T-helper 2 cell treated with Interferon-gamma antibody and Interleukin-4, amounts not matched to agents 100 ng/mL and 5 ng/mL, for 36 hours (primary cell): Measurements from ENCODE around the gene ZNF226. TPM values are rescaled to one million over a fixed set of nuclear protein-coding genes. Genes with fewer than 3 reads are reported as not detected.
"Not testable (repeated sequence)": the region's sequence is repeated elsewhere in the genome, so short reads cannot be mapped to it uniquely, and the experiment has no call there.

Source experiments
- intact Hi-C: fragments of 100-400 bp; cut with micrococcal nuclease; formaldehyde crosslinking; loops from one replicate; pipeline ENCODE4 v1.15.1; 2023
- total RNA-seq: library from RNA; stranded (reverse); gene quantifications from 2 replicates; pipeline ENCODE4 v1.2.3, GENCODE V29; 2022

Gene ZNF226
- total RNA-seq, 1 donor from 2014 or later: 13.7 TPM

DNA sequence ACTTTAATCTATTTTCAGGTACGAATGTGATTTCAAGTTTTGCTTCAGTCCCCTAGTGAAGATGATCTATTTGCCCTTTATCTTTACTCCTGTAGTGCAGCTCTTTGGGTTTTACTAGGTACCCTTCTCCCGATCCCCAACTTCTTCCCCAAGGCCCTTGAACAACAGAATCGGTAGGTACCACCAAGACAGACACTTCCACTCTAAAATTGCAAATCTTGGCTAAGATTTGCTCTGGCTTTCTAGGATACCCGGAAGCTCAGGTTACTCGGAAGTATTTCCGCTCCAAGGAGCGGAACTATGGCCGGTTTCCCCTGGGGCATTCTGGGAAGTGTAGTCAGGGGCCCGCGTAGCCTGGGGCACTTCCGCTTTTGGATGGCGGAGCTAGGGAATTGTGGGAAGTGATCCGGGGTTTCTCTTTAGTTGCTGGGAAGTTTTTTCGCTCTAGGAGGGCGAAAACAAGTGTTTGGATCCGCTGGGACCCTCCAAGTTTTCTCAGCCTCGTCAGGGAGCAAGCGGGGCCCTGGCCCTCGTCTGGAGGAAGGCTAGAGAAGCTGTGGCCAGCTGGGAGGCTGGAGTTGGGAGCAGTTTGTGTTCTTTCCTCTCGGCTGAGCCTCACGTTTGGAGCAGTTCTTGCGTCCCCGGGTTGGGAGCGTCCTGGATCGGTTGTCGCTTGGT is 42.4 kb downstream of the ZNF226 start:
- intact Hi-C loops: loop anchor here (1.0 to 2.0 kb wide), 3 partner anchors 66 to 293 kb away; partner anchors contain the start of genes ZNF180, ZNF225 and ZNF234

DNA sequence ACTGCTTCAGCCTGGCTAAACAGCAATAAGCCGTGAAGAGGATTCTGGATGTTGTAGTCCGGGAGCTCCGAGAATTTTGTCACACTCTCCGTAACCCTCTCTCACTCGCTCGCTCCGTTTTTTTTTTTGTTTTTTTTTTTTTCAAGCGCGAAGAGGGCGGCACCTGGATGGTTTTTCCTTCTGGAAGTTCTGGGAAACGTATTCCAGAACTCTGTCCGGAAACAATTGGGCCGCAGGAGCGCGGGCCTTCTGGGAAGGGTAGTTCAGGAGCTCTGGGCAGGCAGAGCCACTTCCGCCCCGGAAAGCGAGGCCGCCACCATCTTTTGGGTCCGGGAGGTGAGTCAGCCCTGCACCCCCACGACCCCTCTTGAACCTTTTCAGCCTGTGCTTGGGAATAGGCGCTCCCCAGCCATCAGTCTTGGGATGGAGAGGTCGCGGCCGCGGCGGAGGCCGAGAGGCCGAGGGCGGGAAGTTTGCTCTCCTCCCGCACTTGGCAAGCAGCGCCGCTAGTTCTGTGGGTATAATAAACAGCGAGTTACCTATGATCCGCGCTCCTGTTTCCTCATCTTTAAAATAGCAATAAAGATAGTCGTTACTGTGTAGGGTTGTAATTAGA is 47.5 kb downstream of the ZNF226 start, which contains the start of gene ZNF227:
TSS of gene ZNF227 (plus strand) at position 283 of the 616 bp plus-strand sequence. CDS start 5,261 bp downstream, outside the sequence.
- intact Hi-C loops: loop anchor here (1.0 to 10.0 kb wide), 6 partner anchors 47 to 288 kb away; partner anchors contain the start of genes ZNF180, ZNF225, ZNF226 and ZNF230

- intact Hi-C loops: loop anchor here (1.0 to 10.0 kb wide), 6 partner anchors 48 to 287 kb away; partner anchors contain the start of genes ZNF180, ZNF225, ZNF226 and ZNF230
Observed at GRCh38 chr19:44212866-44213346, 48.0 kb downstream of the ZNF226 start.

- intact Hi-C loops: loop anchor here (10.0 kb wide), 1 partner anchor 285 kb away; the partner anchor contains the start of gene ZNF45
Observed at GRCh38 chr19:44219926-44220325, 55.0 kb downstream of the ZNF226 start.

- intact Hi-C loops: not testable (repeated sequence)
Observed at GRCh38 chr19:44220761-44221160, 55.9 kb downstream of the ZNF226 start.

GRCh38 chr19:44221291-44221690 is 56.4 kb downstream of the ZNF226 start:
- intact Hi-C loops: not testable (repeated sequence)

Other genes with a start within 250 kb of the ZNF226 start
- gene ZNF45, start 229.8 kb upstream of the ZNF226 start, total RNA-seq: 13.9 and 14.4 TPM in 2 replicates
- 0.75 and 0.77 TPM in 2 replicates for gene ZNF221, start 213.9 kb upstream of the ZNF226 start, total RNA-seq
- 6.2 and 6.8 TPM in 2 replicates for gene ZNF155, start 180.9 kb upstream of the ZNF226 start, total RNA-seq
- 3.7 and 5.5 TPM in 2 replicates for gene ZNF230, start 162.1 kb upstream of the ZNF226 start, total RNA-seq
- 2.0 and 2.7 TPM in 2 replicates for gene ZNF222, start 139.7 kb upstream of the ZNF226 start, total RNA-seq
- 0.25 and 0.27 TPM in 2 replicates for gene ZNF223, start 113.1 kb upstream of the ZNF226 start, total RNA-seq
- 1.4 and 2.0 TPM in 2 replicates for gene ZNF284, start 92.9 kb upstream of the ZNF226 start, total RNA-seq
- gene ZNF224, start 70.7 kb upstream of the ZNF226 start, total RNA-seq: 31.4 and 33.8 TPM in 2 replicates
- gene ZNF225, start 51.7 kb upstream of the ZNF226 start, total RNA-seq: 4.3 and 5.4 TPM in 2 replicates
- 11.1 and 12.6 TPM in 2 replicates for gene ZNF234, start 23.5 kb upstream of the ZNF226 start, total RNA-seq
- 24.8 and 26.3 TPM in 2 replicates for gene ZNF227, start 47.4 kb downstream of the ZNF226 start, total RNA-seq
- gene ZNF233, start 94.8 kb downstream of the ZNF226 start, total RNA-seq: 0.41 TPM in 1 of 2 replicates, not detected in the other
- 4.2 and 5.3 TPM in 2 replicates for gene ZNF235, start 139.9 kb downstream of the ZNF226 start, total RNA-seq
- not detected in 2 replicates for gene ZNF112, start 191.6 kb downstream of the ZNF226 start, total RNA-seq
- 0.18 and 0.32 TPM in 2 replicates for gene ZNF285, start 236.5 kb downstream of the ZNF226 start, total RNA-seq